K562 (cell line): Measurements from ENCODE around the gene EVA1B. TPM values are rescaled to one million over a fixed set of nuclear protein-coding genes. Genes with fewer than 3 reads are reported as not detected.

ENCODE experiments used
- FOXJ2 ChIP-seq: fragments of 200-800 bp; sonication (Bioruptor generic); IDR thresholded peaks from 2 replicates; pipeline ENCODE4 v1.6.1; 2016; ENCODE audit warnings: missing genetic modification characterization, missing compliant biosample characterization
- GTF3C2 ChIP-seq: IDR thresholded peaks from 3 replicates; pipeline ENCODE4 v1.6.1; 2011; ENCODE audit warnings: borderline replicate concordance, mild to moderate bottlenecking, moderate library complexity; ENCODE audit not compliant: insufficient read length; ENCODE audit errors: extremely low read depth
- ID3 ChIP-seq, 2 experiments: fragments of 250-450 bp in 1 of 2; fragments of 450-650 bp in 1 of 2; sonication (Bioruptor Pico) in 1 of 2; IDR thresholded peaks; 2 replicates each; pipeline versions ENCODE4 v1.6.1 to v1.8.0; 2016 to 2021; ENCODE audit warnings: mild to moderate bottlenecking in 2 of 2, moderate library complexity in 2 of 2, missing compliant biosample characterization in 1 of 2, missing genetic modification characterization in 1 of 2
- JUNB ChIP-seq: fragments of 450-650 bp; formaldehyde crosslinking; conservative IDR thresholded peaks from 2 replicates; pipeline ENCODE4 v1.4.0; 2020; ENCODE audit warnings: mild to moderate bottlenecking
- NELFE ChIP-seq: IDR thresholded peaks from 2 replicates; pipeline ENCODE4 v1.6.1; 2011; ENCODE audit warnings: mild to moderate bottlenecking; ENCODE audit not compliant: insufficient read depth, insufficient read length
- NR0B1 ChIP-seq: fragments of 450-650 bp; IDR thresholded peaks from one replicate; pipeline ENCODE4 v1.6.1; 2018; ENCODE audit warnings: mild to moderate bottlenecking, moderate library complexity; ENCODE audit not compliant: partially characterized antibody
- PHB2 ChIP-seq: fragments of 450-650 bp; IDR thresholded peaks from 2 replicates; pipeline ENCODE4 v1.6.1; 2017; ENCODE audit warnings: low read depth
- RBM14 ChIP-seq: fragments of 200-400 bp; formaldehyde crosslinking; IDR thresholded peaks from 2 replicates; pipeline ENCODE4 v1.6.1; 2018; ENCODE audit warnings: low read depth, mild to moderate bottlenecking, low read length, moderate library complexity, borderline replicate concordance; ENCODE audit not compliant: insufficient read depth
- RBM17 ChIP-seq: fragments of 200-400 bp; formaldehyde crosslinking; IDR thresholded peaks from 2 replicates; pipeline ENCODE4 v1.6.1; 2017; ENCODE audit warnings: low read depth, mild to moderate bottlenecking, low read length, borderline replicate concordance
- RBM39 ChIP-seq: fragments of 200-400 bp; formaldehyde crosslinking; optimal IDR thresholded peaks from 2 replicates; pipeline ENCODE3; 2018; ENCODE audit warnings: low read depth, low read length
- SNRNP70 ChIP-seq: fragments of 200-400 bp; formaldehyde crosslinking; optimal IDR thresholded peaks from 2 replicates; pipeline ENCODE3; 2017; ENCODE audit warnings: low read depth, low read length
- TFAM ChIP-seq: fragments of 250-450 bp; sonication (Bioruptor Pico); conservative IDR thresholded peaks from 2 replicates; pipeline ENCODE4 v1.5.0; 2021; ENCODE audit warnings: mild to moderate bottlenecking, moderate library complexity
- ZBTB33 ChIP-seq: sonication (generic); formaldehyde crosslinking; IDR thresholded peaks from 2 replicates; pipeline ENCODE4 v1.8.1; 2023; ENCODE audit warnings: mild to moderate bottlenecking, missing genetic modification reagents
- ZNF212 ChIP-seq: fragments of 450-650 bp; formaldehyde crosslinking; IDR thresholded peaks from 2 replicates; pipeline ENCODE4 v1.4.0; 2020; ENCODE audit warnings: mild to moderate bottlenecking
- ZNF277 ChIP-seq: fragments of 250-450 bp; sonication (Bioruptor Pico); IDR thresholded peaks from 2 replicates; pipeline ENCODE4 v1.8.0; 2022; ENCODE audit warnings: inconsistent platforms, mild to moderate bottlenecking, moderate library complexity, borderline replicate concordance
- ZNF76 ChIP-seq: fragments of 250-450 bp; sonication (Bioruptor Pico); IDR thresholded peaks from 2 replicates; pipeline ENCODE4 v1.4.0; 2020; ENCODE audit warnings: mild to moderate bottlenecking, moderate library complexity, borderline replicate concordance
- polyA plus RNA-seq, 8 experiments: library from polyadenylated mRNA; depleted of rRNA in 4 of 8; stranded (reverse) in 5 of 8; unstranded in 3 of 8; fragments of >200 nt; fragmentation: Nextera tagmentation in 2 of 8; fragmentation: Illumina TruSeq in 1 of 8; extraction: Ambion mirVana in 2 of 8; extraction: Trizol in 1 of 8; gene quantifications; 2 replicates each; pipeline versions ENCODE4 v1.2.1 to v1.2.3, GENCODE V29; 2011 to 2014; ENCODE audit warnings: inconsistent platforms in 1 of 8, missing spikeins in 1 of 8
- total RNA-seq, 7 experiments: library from RNA; depleted of rRNA in 6 of 7; stranded (reverse); fragments of >200 nt in 6 of 7; fragmentation: Illumina TruSeq in 2 of 7; extraction: Trizol in 2 of 7; gene quantifications; 2 replicates each; pipeline versions ENCODE4 v1.2.1 to v1.2.3, GENCODE V29; 2011 to 2021; ENCODE audit warnings: low replicate concordance in 1 of 7

Gene EVA1B
- total and polyA plus RNA-seq, 9 of the 15 experiments (the other 6 are each of a cell fraction or from before 2014, with no cell fraction given), result 0.08 to 65.7 (median 2.4) TPM

- no peak for TF ChIP-seq RBM14
- no peak for TF ChIP-seq RBM17
- TF ChIP-seq GTF3C2, result no peak
- TF ChIP-seq SNRNP70, result no peak
- no peak for TF ChIP-seq TFAM (CRISPR knock-in tag)
- no peak for TF ChIP-seq NELFE
- TF ChIP-seq ZNF76 (CRISPR knock-in tag), result no peak
- no peak for TF ChIP-seq ZNF212
- TF ChIP-seq JUNB (CRISPR knock-in tag), result no peak
- TF ChIP-seq ZBTB33 (CRISPR knock-in tag), result no peak
- TF ChIP-seq FOXJ2 (tag), result no peak
- TF ChIP-seq PHB2, result 0 out of 2 replicates have a peak, but pooled peaks have one; percentile 47
- TF ChIP-seq ZNF277 (CRISPR knock-in tag), result no peak
- no peak for TF ChIP-seq NR0B1
- TF ChIP-seq ID3 (CRISPR knock-in tag; IDR thresholded peaks at IDR 0.05), result no peak
- TF ChIP-seq ID3 (tag; IDR thresholded peaks at IDR 0.05), result peak; percentile 34; the same call in 1 of the 2 replicates
- no peak for TF ChIP-seq RBM39
Observed at GRCh38 chr1:36306902-36307456, 16.5 kb downstream of the EVA1B start (continued).
